Measurements from ENCODE around the gene CLIP2.
"Not testable (repeated sequence)": the region's sequence is repeated elsewhere in the genome, so short reads cannot be mapped to it uniquely, and the experiment has no call there.

Gene CLIP2

DNA sequence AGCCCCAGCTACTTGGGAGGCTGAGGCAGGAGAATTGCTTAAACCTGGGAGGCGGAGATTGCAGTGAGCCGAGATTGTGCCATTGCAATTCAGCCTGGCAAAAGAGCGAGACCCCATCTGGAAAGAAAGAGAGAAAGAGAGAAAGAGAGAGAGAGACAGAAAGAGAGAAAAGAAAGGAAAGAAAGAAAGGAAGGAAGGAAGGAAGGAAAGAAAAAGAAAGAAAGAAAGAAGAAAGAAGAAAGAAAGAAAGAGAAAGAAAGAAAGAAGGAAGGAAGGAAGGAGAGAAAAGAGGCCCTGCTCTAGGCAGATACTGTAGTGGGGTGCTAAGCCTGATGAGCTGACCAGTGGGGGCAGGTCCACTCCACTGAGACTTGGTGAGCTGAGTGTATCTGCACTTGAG lies 150.9 kb downstream of the CLIP2 start:
- not testable (repeated sequence) for DNase-seq (ENCODE audit: low spot score)

DNA sequence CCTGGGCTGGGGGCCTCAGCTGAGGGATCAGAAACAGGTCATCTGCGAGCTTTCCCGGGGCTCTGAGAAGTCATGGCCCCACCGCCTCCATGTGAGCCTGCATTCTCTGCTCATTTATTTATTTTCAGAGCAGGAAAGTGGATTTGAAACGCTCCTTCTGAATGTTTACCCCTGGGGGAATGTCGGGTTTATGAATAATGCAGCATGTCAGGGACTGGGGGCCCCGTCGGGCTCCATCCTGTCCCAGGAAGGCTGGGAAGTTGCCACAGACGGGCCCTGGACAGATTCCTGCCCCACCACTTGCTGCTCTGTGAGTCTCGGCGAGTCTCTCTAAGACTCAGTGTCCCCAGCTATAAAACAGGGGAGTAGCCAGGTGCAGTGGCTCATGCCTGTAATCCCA lies 152.6 kb downstream of the CLIP2 start:
- DNase-seq (ENCODE audit: low spot score): no peak

DNA sequence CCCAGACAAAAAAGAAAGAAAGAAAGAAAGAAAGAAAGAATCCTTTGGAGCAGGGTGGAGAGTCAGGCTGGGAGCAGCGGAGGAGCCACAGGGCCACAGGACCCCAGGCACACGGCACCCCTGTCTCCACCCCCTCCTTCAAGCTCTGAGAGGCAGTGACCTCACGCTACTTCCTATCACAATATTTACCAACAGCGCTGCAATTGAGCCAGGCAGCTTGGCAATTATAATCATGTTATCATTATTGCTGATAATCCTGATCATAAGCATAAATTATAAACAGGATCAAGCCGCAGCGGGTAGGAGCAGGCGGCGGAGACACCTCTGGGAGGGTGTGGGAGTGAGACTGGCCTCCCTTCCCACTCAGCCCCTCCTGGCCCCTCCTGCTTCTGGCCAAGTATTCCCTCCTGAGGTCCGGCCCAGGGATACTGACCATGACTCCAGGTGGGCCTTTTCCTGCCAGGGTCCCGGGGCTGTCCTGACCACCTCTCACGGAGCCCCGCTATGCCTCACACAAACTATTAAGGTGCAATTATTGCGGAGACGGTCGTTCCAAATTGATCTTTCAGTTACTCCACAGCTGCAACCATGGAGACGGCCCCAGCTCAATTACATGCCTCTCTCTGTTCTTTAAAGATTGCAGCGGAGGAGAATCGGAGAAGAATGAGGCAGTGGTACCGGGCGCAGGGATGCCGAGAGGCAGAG lies 154.5 kb downstream of the CLIP2 start:
- no peak for DNase-seq (ENCODE audit: low spot score)

DNA sequence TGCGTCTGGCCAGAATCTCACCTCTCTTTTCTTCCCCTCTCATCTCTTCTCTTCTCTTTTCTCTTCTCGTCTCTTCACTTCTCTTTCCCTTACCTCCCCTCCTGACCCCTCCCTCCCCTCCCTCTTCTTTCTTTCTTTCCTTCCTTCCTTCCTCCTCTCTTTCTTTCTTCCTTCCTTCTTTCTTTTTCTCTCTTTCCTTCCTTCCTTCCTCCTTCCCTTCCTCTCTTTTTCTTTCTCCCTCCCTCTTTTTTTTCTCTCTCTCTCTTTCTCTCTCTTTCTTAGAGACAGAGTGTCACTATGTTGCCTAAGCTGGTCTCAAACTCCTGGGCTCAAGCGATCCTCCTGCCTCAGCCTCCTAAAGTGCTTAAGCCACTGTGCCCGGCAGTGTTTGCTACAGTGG lies 159.9 kb downstream of the CLIP2 start:
- no peak for DNase-seq (ENCODE audit: low spot score)

DNA sequence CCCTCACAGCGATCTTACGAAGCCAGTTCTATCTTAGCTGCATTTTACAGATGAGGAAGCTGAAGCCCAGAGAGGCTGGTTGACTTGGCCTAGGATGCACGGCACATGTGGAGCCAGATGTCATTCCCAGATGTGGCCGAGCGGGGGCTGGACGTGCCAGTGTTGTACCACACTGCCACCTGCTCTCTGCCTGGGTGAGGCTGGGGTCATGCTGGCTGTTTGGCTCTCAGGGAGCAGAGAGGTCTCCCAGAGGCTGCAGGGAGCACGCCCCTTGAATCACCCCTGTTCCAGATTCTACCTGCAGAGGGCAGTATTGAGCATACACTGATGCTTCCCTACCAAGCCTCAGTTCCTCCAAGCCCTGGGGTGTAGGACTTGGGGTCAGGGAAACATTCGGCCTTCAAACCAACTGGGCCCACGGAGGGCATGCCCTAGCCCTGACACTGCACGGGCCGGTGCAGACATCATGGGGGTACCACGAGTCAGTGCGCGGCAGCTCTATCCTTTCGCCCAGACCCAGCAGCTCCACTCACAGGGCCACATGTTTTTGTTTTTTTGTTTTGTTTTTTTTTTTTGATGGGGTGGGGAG lies 160.7 kb downstream of the CLIP2 start:
- peak; percentile 72 for DNase-seq (ENCODE audit: low spot score)

DNA sequence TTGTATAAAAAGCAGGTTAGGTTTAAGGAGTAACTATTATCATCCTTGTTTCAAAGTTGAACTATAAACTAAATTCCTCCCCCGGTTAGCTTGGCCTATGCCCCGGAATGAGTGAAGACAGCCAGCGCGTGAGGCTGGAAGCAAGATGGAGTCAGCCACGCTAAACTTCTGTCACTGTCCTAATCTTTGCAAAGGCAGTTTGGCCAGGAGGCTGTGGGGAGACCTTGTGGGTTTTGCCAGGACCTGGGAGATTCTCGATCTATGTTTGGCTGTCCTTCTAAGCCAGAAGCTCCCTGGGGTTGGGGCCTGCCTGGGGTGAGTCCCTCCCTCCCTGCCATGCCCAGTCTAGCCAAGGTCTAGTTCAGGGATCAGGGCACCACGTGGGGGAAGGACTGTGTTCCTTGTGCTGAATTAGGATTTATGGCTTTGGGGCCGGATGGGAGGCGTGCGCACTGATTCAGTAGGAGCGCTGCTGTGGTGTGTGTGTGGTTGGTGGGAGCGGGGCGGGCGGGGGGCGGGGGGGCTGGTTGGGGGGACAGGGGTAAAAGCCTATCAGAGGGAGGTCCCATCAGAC lies 163.6 kb downstream of the CLIP2 start:
- DNase-seq (ENCODE audit: low spot score): no peak

DNA sequence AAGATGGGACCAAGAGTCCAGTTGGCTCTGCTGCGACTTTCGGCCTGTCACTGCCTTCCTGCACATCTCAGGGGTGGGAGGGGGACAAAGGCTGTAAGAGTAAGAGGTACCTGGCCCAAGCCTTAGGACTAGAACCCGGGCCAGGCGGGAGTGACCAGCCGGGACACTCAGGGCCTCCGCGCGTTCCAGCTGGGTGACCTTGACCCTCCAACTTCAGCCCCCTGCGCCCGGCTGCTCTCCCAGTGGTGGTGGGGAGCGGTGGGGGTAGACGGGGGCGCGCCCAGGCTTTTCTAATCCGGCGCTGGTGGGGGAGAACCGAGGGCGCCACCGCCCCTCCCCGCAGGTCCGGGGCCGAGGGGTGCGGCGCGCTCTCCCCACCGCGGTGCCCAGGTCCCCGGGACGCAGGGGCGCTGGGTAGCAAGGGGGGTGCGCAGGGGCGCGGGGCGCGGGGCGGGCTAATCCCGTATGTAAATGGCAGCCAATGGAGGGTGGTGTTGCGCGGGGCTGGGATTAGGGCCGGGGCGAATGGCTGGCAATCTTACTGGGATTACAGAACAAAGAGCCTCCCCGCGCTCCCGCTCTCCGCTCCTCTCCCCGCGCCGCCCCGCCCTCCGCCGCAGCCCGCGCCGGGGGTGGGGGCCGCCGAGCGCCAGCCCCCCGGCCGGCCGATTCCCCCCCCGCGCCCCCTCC lies 164.3 kb downstream of the CLIP2 start, which contains the start of gene GTF2IRD1:
TSS of gene GTF2IRD1 (plus strand) at position 585 of the 690 bp plus-strand sequence. CDS start 54,175 bp downstream, outside the sequence.
- peak; percentile 73 for DNase-seq (ENCODE audit: low spot score)

DNA sequence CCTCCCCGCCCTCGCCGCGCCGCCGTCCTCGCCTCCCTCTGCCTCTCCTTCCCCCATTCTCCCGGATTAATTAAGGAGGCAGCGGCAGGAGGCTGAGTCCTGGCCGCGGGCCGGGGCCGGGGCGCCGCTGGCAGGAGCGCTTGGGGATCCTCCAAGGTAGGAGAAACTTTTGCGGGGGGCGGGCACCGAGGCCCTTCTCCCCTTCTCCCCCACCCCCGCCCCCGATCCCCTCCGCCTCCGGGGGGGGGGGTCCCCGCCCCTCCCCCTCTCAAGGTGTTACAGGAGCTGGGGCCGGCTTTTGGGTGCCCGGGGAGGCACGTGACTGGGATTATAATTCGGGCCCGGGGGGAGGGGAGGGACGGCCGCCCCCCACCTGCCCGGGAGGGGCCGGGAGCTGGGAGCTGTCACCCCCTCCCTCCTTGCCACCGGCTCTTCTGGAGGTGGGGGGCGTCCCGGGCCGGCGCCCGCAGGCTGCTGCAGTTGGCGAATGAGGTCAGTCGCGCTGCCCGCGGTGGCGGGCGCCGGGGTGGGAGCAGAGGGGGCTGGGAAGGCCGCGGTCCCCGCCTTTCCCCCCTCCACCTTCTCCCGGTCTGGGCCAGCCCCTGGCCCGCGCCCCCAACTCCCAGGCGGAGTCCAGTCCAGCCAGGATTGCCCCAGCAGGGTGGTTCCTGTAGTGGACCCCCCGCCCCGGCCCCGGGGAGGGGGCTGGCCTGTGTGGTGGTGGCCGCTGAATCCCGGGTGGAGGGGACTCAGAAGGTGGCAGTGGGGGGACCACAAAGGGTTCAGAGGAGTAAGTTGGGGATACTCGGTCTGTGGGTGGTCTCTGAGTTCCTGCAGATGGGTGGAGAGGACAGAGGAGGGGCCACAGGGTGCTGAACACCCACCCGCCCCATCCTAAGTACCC lies 165.1 kb downstream of the CLIP2 start:
- DNase-seq (ENCODE audit: low spot score): no peak

DNA sequence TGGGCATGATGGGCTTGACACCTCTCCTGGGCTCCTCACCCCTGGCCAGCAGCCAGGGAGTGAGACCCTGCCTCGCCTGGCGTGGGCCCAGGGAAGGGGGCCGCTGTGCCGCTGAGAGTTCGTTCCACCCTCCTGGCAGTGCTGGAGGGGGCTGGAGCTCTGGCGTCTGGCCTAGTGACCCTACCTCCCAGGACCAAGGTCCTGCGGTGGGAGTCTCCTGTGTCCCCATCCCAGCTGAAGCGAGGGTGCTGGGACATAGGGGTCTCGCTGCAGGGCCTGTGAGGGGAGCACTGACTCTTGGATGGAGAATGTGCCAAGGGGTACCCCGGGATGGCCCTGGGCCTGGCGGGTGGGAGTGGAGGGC lies 165.7 kb downstream of the CLIP2 start:
- no peak for DNase-seq (ENCODE audit: low spot score)

DNA sequence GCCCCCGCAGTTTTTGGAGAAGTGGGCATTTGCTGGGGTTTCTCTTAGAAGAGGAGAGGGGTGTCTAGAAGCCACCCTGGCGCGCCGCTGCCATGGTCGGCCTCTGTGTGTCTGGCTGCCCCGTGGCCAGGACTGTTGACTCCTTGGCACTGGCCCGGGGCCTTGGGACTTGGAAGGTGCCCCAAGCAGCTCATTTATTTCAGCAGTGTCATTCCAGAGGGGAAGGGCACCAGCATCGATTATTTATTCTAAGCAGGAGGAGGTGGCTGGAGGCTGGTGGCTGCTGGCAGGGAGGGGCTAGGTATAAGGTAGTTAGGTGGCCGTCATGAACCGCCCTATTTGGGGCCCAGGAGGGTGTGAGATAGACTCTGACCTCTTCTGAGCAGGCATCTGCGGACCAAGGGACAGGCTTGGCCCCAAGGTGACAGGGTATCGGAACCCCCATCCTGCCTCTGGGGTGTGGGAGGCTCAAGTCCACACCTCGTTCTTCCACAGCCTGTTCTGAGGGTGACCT lies 166.1 kb downstream of the CLIP2 start:
- DNase-seq (ENCODE audit: low spot score): no peak

Measured in COLO829 (cell line).